ENCODE data around the gene EFHC1.

GRCh38 chr6:52435345-52435744 lies 15.2 kb downstream of the EFHC1 start:
- TF ChIP-seq EZH2 (IDR thresholded peaks at IDR 0.05) (no peak), POLR2AphosphoS5 (IDR thresholded peaks at IDR 0.05; ENCODE audit: borderline replicate concordance, low read depth, low read length) (no peak), FOXP2 (optimal IDR thresholded peaks at IDR 0.05; ENCODE audit: control extremely low read depth, extremely low read length, insufficient read depth) (no peak)

All from SK-N-MC (cell line).